GM10266 (cell line): ENCODE results near the gene GALM.

Source experiments
- DNase-seq: peaks from one replicate; pipeline ENCODE4 v3.0.0; 2012; ENCODE audit errors: extremely low spot score
- CTCF ChIP-seq: IDR thresholded peaks from 2 replicates; pipeline ENCODE4 v1.5.1; 2012; ENCODE audit warnings: mild to moderate bottlenecking, low read depth; ENCODE audit not compliant: control insufficient read depth, insufficient read depth; ENCODE audit errors: missing control alignments

Gene GALM

DNA sequence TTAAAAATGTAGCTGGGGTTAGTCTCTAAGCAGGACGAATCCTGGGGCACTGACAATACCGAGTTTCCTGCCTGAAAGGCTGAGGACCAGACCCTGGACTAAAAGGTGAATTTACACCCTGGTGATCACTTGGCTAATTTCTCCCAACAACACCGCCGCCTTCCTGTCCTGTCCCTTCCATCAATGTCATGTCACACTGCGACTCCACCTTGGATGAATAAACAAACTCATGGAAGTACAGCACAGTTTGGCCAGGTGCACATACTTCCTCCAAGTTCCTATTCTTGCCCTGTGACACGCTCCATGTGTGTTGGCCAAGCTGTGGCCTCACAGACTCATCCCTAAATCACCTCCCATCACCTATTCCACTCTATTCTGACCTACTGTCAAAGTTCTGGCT lies 15.9 kb upstream of the GALM start:
- DNase-seq: no peak
- TF ChIP-seq CTCF: no peak

DNA sequence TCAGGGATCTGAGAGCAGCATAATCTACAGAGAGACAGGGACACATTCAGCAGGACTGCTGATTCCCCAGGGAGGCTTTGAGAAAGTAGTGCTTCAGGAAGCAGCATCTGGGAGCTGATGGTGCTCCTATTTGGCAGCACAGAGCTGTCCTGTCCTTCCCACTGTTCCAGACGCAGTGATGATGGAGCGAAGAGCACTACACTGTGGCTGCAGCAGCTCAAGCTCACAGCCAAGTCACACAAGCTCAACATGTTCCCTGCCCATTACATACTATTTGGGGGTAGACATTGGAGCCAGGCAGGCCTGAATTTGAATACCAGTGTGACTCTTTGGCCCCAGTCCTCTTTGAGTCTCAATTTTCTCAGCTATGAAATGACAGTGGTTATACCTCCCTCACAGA lies 15.2 kb upstream of the GALM start:
- DNase-seq: no peak
- no peak for TF ChIP-seq CTCF

DNA sequence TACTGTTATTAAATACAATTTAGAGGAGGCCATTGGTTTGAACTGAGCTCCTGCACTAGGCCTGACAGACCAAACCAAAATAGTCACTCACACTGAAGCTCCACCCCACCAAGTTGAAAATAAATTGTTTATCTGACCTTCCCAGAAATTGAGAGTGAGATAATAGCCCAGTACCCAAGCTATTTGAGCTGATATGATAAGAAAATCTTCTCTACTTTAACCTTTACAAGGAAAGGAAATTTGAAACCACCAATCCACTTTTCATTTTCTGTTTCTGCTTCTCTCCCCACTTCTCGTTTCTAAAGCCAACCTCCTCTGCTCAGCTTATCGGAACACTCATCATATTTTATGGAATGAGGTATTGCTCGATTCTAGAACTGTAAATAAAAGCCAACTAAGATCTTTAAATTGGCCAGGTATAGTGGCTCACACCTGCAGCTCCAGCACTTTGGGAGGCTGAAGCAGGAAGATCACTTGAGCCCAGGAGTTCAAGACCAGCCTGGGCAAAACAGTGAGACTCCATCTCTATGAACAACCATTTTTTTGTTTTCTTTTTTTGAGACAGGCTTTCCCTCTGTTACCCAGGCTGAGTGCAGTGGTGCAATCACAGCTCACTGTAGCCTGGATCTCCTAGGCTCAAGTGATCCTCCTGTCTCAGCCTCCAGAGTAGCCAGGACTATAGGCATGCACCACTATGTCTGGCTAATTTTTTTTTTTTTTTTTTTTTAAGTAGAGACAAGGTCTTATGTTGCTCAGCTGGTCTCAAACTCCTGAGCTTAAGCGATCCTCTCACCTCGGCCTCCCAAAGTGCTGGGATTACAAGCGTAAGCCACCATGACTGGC lies 13.3 kb upstream of the GALM start:
- DNase-seq: no peak
- TF ChIP-seq CTCF: no peak

- no peak for TF ChIP-seq CTCF
- no peak for DNase-seq
Observed at GRCh38 chr2:38653380-38653714, 12.6 kb upstream of the GALM start.

GRCh38 chr2:38653715-38654527 lies 12.0 kb upstream of the GALM start:
- no peak for TF ChIP-seq CTCF

DNA sequence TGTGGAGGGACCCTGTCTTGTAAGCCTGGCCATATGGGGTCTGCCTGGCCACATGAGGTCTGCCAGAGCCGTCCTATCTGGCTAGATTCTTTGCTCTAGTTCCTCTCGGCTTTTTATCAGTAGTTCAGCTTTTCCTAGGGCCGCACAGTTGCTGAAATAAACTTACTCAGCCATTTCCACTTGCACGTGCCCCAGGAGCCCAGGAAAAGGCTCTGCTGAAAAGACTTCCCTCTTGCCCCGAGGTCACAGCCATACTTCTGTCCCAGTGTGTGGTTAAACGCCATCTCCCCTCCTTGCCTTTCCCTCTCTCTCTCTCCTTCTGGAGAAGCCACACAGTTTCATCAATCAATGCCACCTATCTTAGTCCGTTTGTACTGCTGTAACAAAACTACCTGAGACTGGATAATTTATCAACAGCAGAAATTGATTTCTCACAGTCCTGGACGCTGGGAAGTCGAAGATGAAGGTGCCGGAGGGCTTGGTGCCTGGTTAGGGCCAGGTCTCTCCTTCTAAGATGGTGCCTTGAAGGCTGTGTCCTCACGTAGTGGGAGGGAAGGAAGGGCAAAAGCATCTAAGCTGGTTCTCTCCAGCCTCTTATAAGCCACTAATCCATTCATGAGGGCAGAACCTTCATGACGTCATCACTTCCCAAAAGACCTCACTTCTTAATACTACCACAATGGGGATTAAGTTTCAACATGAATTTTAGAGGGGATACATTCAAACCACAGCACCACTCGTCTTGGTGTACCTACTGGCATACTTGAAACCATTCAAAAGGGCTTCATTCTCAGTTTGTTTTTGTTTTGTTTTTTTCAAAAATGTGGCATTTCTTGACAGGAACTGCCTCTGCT lies 11.2 kb upstream of the GALM start:
- TF ChIP-seq CTCF: no peak
- no peak for DNase-seq

More at GRCh38 chr2:38653715-38654527, 12.0 kb upstream of the GALM start:
- DNase-seq: no peak
